LNCaP clone FGC (cell line): ENCODE data around the gene SUPT5H.
A peak's percentile ranks its signal among the peaks of the same experiment; 100 is the strongest.

Experiments used
- DNase-seq: peaks from one replicate; pipeline ENCODE4 v3.0.0-alpha.2; 2011; ENCODE audit warnings: low read depth
- H3K4me3 ChIP-seq: 2 replicates; pipeline ENCODE4 v1.5.1; 2011; ENCODE audit warnings: mild to moderate bottlenecking, low read depth, low read length, control low read depth
- TF ChIP-seq, protein P1 (sequence below): IDR thresholded peaks from 2 replicates; pipeline ENCODE4 v1.5.1; 2012; ENCODE audit warnings: mild to moderate bottlenecking; ENCODE audit not compliant: control insufficient read depth, insufficient read depth; ENCODE audit errors: extremely low read depth

Gene SUPT5H

DNA sequence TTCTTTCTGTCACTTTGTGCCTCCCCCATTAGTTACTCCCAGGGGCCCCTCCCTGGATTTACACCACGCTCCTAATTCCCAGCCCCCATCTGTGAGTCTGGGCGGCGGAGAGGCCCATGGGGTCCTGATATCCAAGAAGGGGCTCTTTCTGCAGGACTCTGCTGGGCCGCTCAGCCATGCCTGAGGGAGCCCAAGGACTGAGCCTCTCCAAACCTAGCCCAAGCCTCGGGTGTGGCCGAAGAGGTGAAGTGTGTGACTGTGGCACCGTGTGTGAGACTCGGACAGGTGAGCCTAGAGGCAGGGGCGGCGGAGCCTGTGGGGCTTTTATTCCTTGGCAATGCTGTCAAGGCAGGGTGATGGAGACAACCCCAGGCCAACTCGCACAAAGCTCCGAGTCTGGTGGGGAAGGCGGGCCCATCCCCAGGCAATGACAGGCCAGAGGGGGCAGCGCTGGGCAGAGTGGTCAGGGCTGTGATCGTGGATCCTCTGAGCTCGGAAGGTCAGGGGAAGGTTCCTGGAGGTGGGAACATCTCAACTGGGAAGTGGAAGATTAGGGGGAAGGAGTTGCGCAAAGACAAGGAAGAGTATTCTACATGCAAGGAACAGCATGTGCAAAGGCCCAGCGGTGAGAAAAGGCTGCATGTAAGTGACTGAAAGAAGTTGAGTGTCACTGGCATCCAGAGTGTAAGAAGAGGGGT lies 31.3 kb upstream of the SUPT5H start:
- DNase-seq, result no peak
- H3K4me3 ChIP-seq, result no peak overlapping the region
- TF ChIP-seq, protein P1, sequence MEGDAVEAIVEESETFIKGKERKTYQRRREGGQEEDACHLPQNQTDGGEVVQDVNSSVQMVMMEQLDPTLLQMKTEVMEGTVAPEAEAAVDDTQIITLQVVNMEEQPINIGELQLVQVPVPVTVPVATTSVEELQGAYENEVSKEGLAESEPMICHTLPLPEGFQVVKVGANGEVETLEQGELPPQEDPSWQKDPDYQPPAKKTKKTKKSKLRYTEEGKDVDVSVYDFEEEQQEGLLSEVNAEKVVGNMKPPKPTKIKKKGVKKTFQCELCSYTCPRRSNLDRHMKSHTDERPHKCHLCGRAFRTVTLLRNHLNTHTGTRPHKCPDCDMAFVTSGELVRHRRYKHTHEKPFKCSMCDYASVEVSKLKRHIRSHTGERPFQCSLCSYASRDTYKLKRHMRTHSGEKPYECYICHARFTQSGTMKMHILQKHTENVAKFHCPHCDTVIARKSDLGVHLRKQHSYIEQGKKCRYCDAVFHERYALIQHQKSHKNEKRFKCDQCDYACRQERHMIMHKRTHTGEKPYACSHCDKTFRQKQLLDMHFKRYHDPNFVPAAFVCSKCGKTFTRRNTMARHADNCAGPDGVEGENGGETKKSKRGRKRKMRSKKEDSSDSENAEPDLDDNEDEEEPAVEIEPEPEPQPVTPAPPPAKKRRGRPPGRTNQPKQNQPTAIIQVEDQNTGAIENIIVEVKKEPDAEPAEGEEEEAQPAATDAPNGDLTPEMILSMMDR, result 0 out of 2 replicates have a peak, but pooled peaks have one; percentile 9

DNA sequence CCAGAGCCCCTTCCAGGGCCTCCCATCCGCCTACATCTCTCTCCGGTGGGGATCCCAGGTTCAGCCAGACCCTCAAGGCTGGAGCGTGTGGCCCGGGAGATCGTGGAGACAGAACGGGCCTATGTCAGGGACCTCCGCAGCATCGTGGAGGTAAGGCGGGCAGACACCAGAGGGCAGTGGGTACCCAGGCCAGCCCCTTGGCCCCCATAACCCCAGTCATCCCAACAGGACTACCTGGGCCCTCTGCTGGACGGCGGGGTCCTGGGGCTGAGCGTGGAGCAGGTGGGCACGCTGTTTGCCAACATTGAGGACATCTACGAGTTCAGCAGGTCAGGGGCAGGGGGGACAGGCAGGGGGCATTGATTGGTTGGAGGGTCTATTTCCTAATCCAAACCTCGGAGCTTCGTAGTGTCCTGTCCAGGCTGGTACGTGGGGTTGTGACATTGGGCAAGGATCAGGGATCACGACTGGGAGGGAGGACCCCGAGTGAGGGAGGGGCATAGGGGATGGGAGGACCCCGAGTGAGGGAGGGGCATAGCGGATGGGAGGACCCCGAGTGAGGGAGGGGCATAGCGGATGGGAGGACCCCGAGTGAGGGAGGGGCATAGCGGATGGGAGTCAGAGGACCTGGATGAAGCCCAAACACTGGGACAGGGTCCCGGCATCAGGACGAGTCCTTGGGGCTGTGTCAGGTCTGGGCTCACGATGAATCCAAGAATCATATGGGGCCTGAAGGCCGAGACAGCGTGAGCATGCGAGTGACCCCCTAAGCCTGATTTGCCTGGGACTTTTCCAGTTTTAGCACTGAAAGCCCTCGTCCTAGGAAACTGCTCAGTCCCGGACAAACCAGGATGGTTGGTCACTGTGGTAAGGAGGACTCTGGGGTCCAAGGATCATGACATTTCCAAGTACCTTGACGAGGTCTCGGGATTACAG lies 30.0 kb upstream of the SUPT5H start:
- TF ChIP-seq, protein P1, result no peak
- no peak overlapping the region for H3K4me3 ChIP-seq
- no peak for DNase-seq

DNA sequence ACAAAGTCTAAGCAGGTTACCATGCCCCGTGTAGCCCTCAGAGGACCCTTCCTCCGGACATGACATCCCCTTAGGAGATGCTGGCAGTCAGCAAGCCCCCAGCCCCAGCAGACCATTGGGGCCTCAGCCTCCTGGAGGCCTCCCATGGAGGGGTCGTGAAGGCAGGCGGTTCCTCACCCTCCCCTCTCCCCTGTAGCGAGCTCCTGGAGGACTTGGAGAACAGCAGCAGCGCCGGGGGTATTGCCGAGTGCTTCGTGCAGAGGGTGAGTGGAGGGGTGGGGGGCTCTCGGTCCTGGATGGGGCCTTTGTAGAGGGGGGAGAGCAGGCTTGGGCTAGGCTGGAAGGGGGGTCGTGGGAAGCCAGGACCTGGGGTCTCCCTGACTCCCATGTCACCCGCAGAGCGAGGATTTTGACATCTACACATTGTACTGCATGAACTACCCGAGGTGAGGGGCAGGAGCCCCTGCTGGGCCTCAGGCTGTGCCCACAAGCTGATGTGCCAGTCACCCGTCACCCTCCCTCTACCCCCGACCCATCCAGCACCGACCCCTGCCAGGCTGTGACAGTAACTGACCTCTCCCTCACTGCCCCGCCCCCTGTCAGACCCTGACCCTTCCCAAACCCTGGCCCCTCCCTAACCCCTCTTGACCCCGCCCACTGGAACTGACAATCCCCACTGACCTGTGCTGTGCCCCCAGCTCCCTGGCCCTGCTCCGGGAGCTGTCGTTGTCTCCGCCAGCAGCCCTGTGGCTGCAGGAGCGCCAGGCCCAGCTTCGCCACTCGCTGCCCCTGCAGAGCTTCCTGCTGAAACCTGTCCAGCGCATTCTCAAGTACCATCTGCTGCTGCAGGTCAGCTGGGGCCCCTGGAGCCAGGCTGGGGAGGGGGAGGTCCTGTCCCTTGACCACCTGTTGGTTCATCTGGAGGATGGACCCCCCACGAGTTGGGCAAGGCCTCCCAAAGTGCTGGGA lies 28.9 kb upstream of the SUPT5H start:
- TF ChIP-seq, protein P1, result no peak
- no peak overlapping the region for H3K4me3 ChIP-seq
- no peak for DNase-seq

DNA sequence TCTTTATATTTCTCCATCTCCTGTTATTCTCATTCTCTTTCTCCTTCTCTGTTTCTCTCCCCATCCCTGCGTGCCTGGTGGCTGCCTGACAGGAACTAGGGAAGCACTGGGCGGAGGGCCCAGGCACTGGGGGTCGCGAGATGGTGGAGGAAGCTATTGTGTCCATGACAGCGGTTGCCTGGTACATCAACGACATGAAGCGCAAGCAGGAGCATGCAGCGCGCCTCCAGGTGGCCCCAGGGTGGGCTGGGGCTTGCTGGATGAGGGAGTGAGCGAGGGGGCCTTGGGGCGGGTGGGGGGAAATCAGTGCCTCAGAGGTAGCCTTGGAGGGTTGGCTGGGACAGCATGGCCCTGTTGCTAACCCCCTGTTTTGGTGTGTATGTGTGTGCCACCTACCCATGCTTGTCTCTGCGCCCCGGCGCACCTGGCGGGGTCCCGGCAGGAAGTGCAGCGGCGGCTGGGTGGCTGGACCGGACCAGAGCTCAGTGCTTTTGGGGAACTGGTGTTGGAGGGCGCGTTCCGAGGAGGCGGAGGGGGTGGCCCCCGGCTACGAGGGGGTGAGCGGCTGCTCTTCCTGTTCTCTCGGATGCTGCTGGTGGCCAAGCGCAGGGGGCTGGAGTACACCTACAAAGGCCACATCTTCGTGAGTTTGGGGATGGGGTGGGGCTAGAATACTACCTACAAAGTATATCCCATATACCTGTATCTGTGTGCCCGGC lies 27.8 kb upstream of the SUPT5H start:
- DNase-seq, result no peak
- TF ChIP-seq, protein P1, result no peak
- H3K4me3 ChIP-seq, result no peak overlapping the region

DNA sequence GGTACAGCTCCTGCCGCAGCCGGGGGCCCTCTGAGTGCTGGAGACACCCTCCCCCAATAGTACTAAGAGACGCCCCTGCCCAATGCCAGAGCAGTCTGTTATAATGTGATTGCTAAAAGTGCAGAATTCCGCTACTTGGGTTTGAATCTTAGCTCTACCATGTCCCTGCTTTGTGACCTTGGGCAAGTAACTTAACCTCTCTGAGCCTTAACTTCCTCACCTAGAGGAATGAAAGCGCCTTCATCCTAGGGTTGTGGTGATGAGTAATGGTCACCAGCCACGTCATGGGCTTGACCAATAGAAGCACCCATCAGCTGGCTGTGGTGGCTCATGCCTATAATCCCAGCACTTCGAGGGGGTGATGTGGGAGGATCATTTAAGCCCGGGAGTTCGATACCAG lies 26.4 kb upstream of the SUPT5H start:
- no peak for DNase-seq
- TF ChIP-seq, protein P1, result no peak
- H3K4me3 ChIP-seq, result no peak overlapping the region

DNA sequence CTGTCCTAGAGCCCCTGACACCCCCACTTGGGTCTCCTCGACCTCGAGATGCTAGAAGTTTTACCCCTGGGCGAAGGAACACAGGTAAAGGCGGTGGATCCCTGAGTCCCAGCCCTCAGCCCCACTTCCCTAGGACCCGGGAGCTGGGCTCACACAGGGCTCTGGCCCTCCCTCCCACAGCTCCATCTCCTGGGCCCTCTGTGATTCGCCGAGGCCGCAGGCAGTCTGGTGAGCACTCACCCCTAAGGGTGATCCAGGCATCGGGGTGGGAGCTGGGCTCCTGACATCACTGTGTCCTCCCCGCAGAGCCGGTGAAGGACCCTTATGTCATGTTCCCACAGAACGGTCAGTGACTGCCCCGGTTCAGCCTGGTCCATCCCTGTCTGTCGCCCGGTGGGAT lies 24.6 kb upstream of the SUPT5H start:
- no peak overlapping the region for H3K4me3 ChIP-seq
- TF ChIP-seq, protein P1, result no peak
- no peak for DNase-seq
